ENCODE measurements around the gene ATF3.
"Not testable (repeated sequence)": the region's sequence is repeated elsewhere in the genome, so short reads cannot be mapped to it uniquely, and the experiment has no call there.

ATF3 gene

GRCh38 chr1:212628046-212628445 lies 19.5 kb downstream of the ATF3 start:
- DNase-seq (ENCODE audit: low read depth in 2 of 2), result no peak

GRCh38 chr1:212628813-212629415 lies 20.4 kb downstream of the ATF3 start:
- no peak for DNase-seq (ENCODE audit: low read depth in 2 of 2)

GRCh38 chr1:212629450-212630157 lies 21.0 kb downstream of the ATF3 start:
- no peak for DNase-seq (ENCODE audit: low read depth in 2 of 2)

- peak; percentile 24 to 36 for DNase-seq (ENCODE audit: low read depth in 2 of 2)
Measured at GRCh38 chr1:212630158-212630900, 21.8 kb downstream of the ATF3 start.

GRCh38 chr1:212633161-212633560 lies 24.6 kb downstream of the ATF3 start:
- DNase-seq (ENCODE audit: low read depth in 2 of 2), result no peak

GRCh38 chr1:212634252-212634651 lies 25.7 kb downstream of the ATF3 start:
- DNase-seq (ENCODE audit: low read depth in 2 of 2), result no peak

GRCh38 chr1:212635141-212635631 lies 26.6 kb downstream of the ATF3 start:
- no peak for DNase-seq (ENCODE audit: low read depth in 2 of 2)

GRCh38 chr1:212637902-212638301 lies 29.3 kb downstream of the ATF3 start:
- DNase-seq (ENCODE audit: low read depth in 2 of 2), result no peak

GRCh38 chr1:212638492-212639151 lies 30.1 kb downstream of the ATF3 start:
- DNase-seq (ENCODE audit: low read depth in 2 of 2), result no peak

GRCh38 chr1:212639524-212639923 lies 31.0 kb downstream of the ATF3 start:
- not testable (repeated sequence) for DNase-seq (ENCODE audit: low read depth in 2 of 2)

- no peak for DNase-seq (ENCODE audit: low read depth in 2 of 2)
Measured at GRCh38 chr1:212640223-212640878, 31.8 kb downstream of the ATF3 start.

- no peak for DNase-seq (ENCODE audit: low read depth in 2 of 2)
Measured at GRCh38 chr1:212641956-212642355, 33.4 kb downstream of the ATF3 start.

- no peak for DNase-seq (ENCODE audit: low read depth in 2 of 2)
Measured at GRCh38 chr1:212643877-212644276, 35.3 kb downstream of the ATF3 start.

- no peak for DNase-seq (ENCODE audit: low read depth in 2 of 2)
Measured at GRCh38 chr1:212644866-212645545, 36.4 kb downstream of the ATF3 start.

- DNase-seq (ENCODE audit: low read depth in 2 of 2), result no peak
Measured at GRCh38 chr1:212645546-212646543, 37.3 kb downstream of the ATF3 start.

- DNase-seq (ENCODE audit: low read depth in 2 of 2), result no peak
Measured at GRCh38 chr1:212646588-212646987, 38.0 kb downstream of the ATF3 start.

GRCh38 chr1:212647004-212647403 lies 38.4 kb downstream of the ATF3 start:
- DNase-seq (ENCODE audit: low read depth in 2 of 2), result no peak

- no peak for DNase-seq (ENCODE audit: low read depth in 2 of 2)
Measured at GRCh38 chr1:212648431-212648830, 39.9 kb downstream of the ATF3 start.

GRCh38 chr1:212649020-212649419 lies 40.5 kb downstream of the ATF3 start:
- DNase-seq (ENCODE audit: low read depth in 2 of 2), result no peak

GRCh38 chr1:212650228-212650627 lies 41.7 kb downstream of the ATF3 start:
- no peak for DNase-seq (ENCODE audit: low read depth in 2 of 2)

All from stimulated activated CD8-positive, alpha-beta memory T cell treated with anti-CD3 and anti-CD28 coated beads, Interleukin-15, amount 100 ng/mL, for 4 hours (primary cell).